Panc1 (cell line): ENCODE results near the gene LYSMD3. TPM values are rescaled to one million over a fixed set of nuclear protein-coding genes. Genes with fewer than 3 reads are reported as not detected.

Experiments used
- ATAC-seq: fragments of 200-7000 bp; cut with Tn5 transposase; 2 replicates; pipeline ENCODE4 v1.9.1; 2020; ENCODE audit warnings: mild to moderate bottlenecking, moderate library complexity
- BruUV-seq: library from RNA; stranded (reverse); fragments of 400-500 nt; replicated peaks from 2 replicates; lab custom pipeline; 2021; lab: Mats Ljungman, UMichigan
- CTCF ChIA-PET: fragments of 300-600 bp; sonication (Branson Sonifier 250); formaldehyde crosslinking; loops from one replicate; lab custom pipeline; 2022; ENCODE audit warnings: antibody characterized with exemption; lab: Charles Lee
- POLR2A ChIA-PET: fragments of 300-600 bp; sonication (Branson Sonifier 250); formaldehyde crosslinking; loops from one replicate; lab custom pipeline; 2022; ENCODE audit warnings: antibody characterized with exemption; lab: Charles Lee
- DNase-seq: peaks from one replicate; pipeline ENCODE4 v3.0.0-alpha.2; 2010; ENCODE audit warnings: low read depth, low spot score
- H3K27ac ChIP-seq: 2 replicates; pipeline ENCODE4 v1.5.1; 2011; ENCODE audit warnings: mild to moderate bottlenecking, low read length, inconsistent platforms
- H3K27me3 ChIP-seq: fragments of 200-500 bp; sonication (Bioruptor generic); 2 replicates; pipeline ENCODE4 v1.6.0; 2014; ENCODE audit warnings: low read length, inconsistent platforms; ENCODE audit not compliant: control insufficient read depth, insufficient read depth
- H3K36me3 ChIP-seq: fragments of 200-500 bp; sonication (Bioruptor generic); 2 replicates; pipeline ENCODE4 v1.5.1; 2014; ENCODE audit warnings: inconsistent platforms, mild to moderate bottlenecking, low read length, moderate library complexity; ENCODE audit not compliant: control insufficient read depth, insufficient read depth
- H3K4me1 ChIP-seq: 2 replicates; pipeline ENCODE4 v1.5.1; 2011; ENCODE audit warnings: inconsistent platforms, mild to moderate bottlenecking, low read length, moderate library complexity; ENCODE audit not compliant: control insufficient read depth, insufficient read depth
- H3K4me3 ChIP-seq, 2 experiments: 2 replicates each; pipeline ENCODE4 v1.5.1; 2011 to 2012; ENCODE audit warnings: low read depth in 2 of 2, low read length in 2 of 2, mild to moderate bottlenecking in 2 of 2, inconsistent platforms in 1 of 2, moderate library complexity in 1 of 2
- H3K9me3 ChIP-seq: fragments of 200-500 bp; sonication (Bioruptor generic); 2 replicates; pipeline ENCODE4 v1.5.1; 2014; ENCODE audit warnings: low read depth, mild to moderate bottlenecking, inconsistent platforms, low read length, moderate library complexity; ENCODE audit not compliant: control insufficient read depth, insufficient read depth
- CTCF ChIP-seq: fragments of 450-650 bp; IDR thresholded peaks from 2 replicates; pipeline ENCODE4 v1.5.1; 2017; ENCODE audit warnings: mild to moderate bottlenecking
- POLR2AphosphoS5 ChIP-seq: IDR thresholded peaks from 2 replicates; pipeline ENCODE4 v1.6.1; 2012; ENCODE audit warnings: mild to moderate bottlenecking, low read depth, low read length, moderate library complexity
- REST ChIP-seq, 2 experiments: IDR thresholded peaks; 2 replicates each; pipeline ENCODE4 v1.6.1; 2011 to 2012; ENCODE audit warnings: low read depth in 2 of 2, control low read depth in 1 of 2, low read length in 1 of 2, mild to moderate bottlenecking in 1 of 2, moderate library complexity in 1 of 2; ENCODE audit not compliant: insufficient read depth in 1 of 2
- SIN3A ChIP-seq: IDR thresholded peaks from 2 replicates; pipeline ENCODE4 v1.6.1; 2012; ENCODE audit warnings: low read depth, mild to moderate bottlenecking, low read length, moderate library complexity, borderline replicate concordance; ENCODE audit not compliant: insufficient read depth
- TCF7L2 ChIP-seq: IDR thresholded peaks from 2 replicates; pipeline ENCODE4 v1.6.1; 2011; ENCODE audit warnings: mild to moderate bottlenecking, low read depth, low read length, inconsistent platforms
- in situ Hi-C: cut with HindIII; loops from 2 replicates; pipeline ENCODE4 v1.10.0; 2016; ENCODE audit warnings: low sequenced_read_pairs, low pct_unique_long_range_greater_than_20kb
- intact Hi-C: fragments of 100-400 bp; cut with micrococcal nuclease; formaldehyde crosslinking; loops from one replicate; pipeline ENCODE4 v1.10.0; 2022; ENCODE audit not compliant: unreplicated experiment
- total RNA-seq: library from RNA; stranded (reverse); gene quantifications from one replicate; pipeline ENCODE4 v1.2.1, GENCODE V29; 2021; ENCODE audit not compliant: unreplicated experiment

The LYSMD3 gene
- total RNA-seq, 1 experiment from 2014 or later, result 16.0 TPM

- POLR2A ChIA-PET, result interaction anchor here (0.6 kb wide), 1 partner anchor 127 kb away, joined by 3 read pairs; no protein-coding TSS in a partner anchor
- Histone ChIP-seq H3K9me3 (no peaks in the 10 kb centered on the region), H3K27me3 (peaks cover 28% of the 10 kb centered on the region), H3K27ac (no peak overlapping the region), H3K4me1 (peaks cover 4% of the 10 kb centered on the region), H3K36me3 (peaks cover 3% of the 10 kb centered on the region; the same call in 1 of the 2 replicates), H3K4me3 (no peak overlapping the region)
- CTCF ChIA-PET, result no interaction called here
- ATAC-seq (no peak), DNase-seq (no peak)
- no peak for TF ChIP-seq TCF7L2
- no peak for TF ChIP-seq POLR2AphosphoS5
- TF ChIP-seq SIN3A, result no peak
- TF ChIP-seq REST (IDR thresholded peaks at IDR 0.05; ENCODE audit: insufficient read depth in 1 of 2, low read depth in 2 of 2, low read length in 1 of 2), result no peak
- no peak for TF ChIP-seq CTCF
- BruUV-seq, result no TSS peak
- intact Hi-C loops (no loop called here), in situ Hi-C loops (no loop called here)
Measured at GRCh38 chr5:90533794-90534193, 4.4 kb upstream of the LYSMD3 start.

- Histone ChIP-seq H3K27ac (no peak overlapping the region), H3K36me3 (peaks cover 3% of the 10 kb centered on the region; the same call in 1 of the 2 replicates), H3K9me3 (no peaks in the 10 kb centered on the region), H3K4me1 (peaks cover 14% of the 10 kb centered on the region), H3K4me3 (no peak overlapping the region), H3K27me3 (peaks cover 28% of the 10 kb centered on the region)
- BruUV-seq, result no TSS peak
- TF ChIP-seq CTCF (no peak), POLR2AphosphoS5 (no peak), TCF7L2 (no peak), REST (IDR thresholded peaks at IDR 0.05; ENCODE audit: insufficient read depth in 1 of 2, low read depth in 2 of 2, low read length in 1 of 2) (no peak), SIN3A (no peak)
- in situ Hi-C loops (no loop called here), intact Hi-C loops (loop anchor here (2.0 kb wide), 1 partner anchor 92 kb away; no protein-coding TSS in a partner anchor)
- DNase-seq (no peak), ATAC-seq (no peak)
- POLR2A ChIA-PET, result no interaction called here
- CTCF ChIA-PET, result interaction anchor here (0.6 to 1.8 kb wide), 3 partner anchors 17 to 92 kb away, joined by 5 to 10 read pairs (median 8); no protein-coding TSS in a partner anchor
Measured at GRCh38 chr5:90530736-90531487, 1.5 kb upstream of the LYSMD3 start.
